GM21515 (cell line): ENCODE results near the gene SMPX.

Experiments used
- ATAC-seq: cut with Tn5 transposase; IDR thresholded peaks from one replicate; pipeline ENCODE4 v1.9.1; 2021; ENCODE audit not compliant: unreplicated experiment

Gene SMPX

DNA sequence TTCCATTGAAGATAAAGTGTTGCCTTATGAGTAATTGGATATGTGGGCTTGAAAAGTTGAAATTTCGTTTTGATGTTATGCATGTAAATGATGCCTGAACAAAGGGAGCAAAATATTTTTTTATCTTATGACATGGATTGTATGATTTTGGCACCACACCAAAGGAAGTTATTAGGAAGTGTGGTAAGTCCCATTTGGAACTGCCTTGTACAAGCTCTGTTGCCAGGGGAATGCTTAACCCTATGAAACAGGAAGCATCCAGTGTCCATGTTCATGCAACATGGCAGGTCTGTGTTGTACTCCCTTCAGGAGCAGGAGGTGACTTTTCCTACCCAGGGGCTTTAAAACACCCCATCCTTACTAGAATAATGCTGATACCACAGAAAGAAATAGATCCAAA, 13.2 kb downstream of the SMPX start:
- ATAC-seq: no peak

- ATAC-seq: no peak
These were observed 13.9 kb downstream of the SMPX start for GRCh38 chrX:21744060-21744459.

GRCh38 chrX:21741869-21742701, 15.8 kb downstream of the SMPX start:
- ATAC-seq: no peak

DNA sequence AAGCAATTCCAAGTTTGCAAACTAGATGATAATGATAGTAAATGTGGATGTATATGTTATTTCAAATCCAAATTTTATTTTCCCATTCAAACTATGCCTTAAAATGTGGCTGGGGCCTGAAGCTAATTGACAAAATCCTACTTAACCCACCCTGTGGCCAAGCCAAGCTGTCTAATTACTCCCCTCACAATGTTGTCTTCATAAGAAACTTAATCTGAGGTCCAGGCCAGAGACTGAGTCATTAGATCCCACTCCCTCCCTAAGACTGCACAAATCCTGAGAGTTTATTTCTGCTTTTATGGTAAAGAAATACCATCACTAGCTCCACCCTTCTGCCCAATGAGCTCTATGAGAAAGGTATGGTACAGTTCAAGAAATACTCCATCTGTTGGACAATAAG, 16.6 kb downstream of the SMPX start:
- ATAC-seq: no peak

DNA sequence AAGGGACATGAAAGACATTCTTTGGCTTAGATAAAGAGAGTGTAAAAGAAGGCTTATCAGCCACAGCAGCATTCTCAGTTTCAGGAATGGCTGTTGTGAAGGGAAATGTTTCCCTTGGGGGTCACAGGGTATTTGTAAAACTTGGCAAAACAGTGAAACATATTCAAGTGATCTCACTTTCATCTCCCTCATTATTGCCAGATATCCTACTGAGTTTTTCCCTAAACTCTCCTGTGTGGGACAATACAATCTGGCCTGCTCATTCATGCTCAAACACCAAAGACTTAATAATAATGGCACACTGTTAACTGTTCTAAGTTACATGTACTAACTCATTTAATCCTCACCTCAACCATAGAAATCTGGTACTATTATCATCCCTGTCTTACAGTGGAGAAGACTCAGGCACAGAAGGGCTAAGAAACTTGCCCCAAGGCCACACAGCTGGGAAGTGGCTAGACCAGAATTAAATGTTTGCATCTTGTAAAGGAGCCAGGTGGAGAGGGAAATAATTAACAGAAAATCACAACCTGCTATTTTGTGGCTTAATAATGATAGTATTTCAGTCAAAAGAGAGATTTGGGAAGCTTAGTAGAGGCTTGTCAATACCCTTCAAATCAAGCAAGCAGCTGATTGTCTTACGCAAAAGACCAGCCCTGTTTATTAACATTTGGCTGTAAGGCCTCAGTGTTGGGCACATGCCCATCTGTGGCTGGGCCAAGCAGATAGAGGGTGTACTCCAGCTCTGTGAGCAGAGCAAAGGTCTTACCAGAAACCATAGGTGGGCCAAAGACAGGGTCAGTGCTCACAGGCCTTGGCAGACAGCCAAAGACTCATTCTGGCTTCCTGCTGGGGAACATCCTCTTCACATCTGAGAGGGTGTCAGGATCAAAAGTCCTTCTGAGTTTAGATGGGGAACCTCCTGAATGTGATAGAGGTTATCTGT, 17.3 kb downstream of the SMPX start:
- ATAC-seq: no peak

GRCh38 chrX:21738950-21739287, 19.0 kb downstream of the SMPX start:
- ATAC-seq: no peak

- no peak for ATAC-seq
These were observed 19.5 kb downstream of the SMPX start for GRCh38 chrX:21738210-21738949.

GRCh38 chrX:21735768-21736127, 22.2 kb downstream of the SMPX start:
- ATAC-seq: no peak

DNA sequence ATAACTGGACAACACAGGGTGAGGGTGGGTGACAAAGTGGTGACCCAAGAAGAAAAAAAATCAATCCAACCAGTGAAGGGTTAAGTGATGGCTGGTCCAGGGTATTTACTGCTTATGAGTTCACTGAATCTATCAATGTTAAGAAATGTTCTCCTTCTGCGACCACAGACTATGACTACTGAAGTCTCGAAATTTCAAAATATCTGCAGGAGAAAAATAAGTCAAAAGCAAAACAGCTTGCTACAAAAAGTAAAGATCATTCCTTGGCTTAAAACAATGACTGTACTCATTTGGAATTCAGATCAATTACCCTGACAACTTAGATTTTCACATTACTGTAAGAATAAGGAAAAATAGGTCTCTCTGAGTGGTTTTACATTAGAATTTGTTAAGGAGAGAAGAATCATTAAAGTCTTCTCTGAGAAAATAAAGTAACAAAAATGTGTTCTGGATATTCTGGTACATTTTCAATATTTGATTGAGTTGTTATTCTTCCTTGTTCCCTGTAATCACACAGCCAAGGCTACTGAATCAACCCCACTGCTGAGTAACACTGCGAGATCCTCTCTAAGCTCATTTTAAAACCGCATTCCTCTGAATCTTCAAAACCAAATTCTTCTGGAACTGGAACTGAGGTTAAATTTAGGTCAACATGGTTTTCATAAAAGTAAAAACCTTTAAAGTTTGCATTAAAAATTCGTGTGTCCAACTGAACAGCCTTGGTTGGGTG, 22.7 kb downstream of the SMPX start:
- no peak for ATAC-seq

- ATAC-seq: no peak
These were observed 23.7 kb downstream of the SMPX start for GRCh38 chrX:21734175-21734574.

GRCh38 chrX:21733705-21734104, 24.2 kb downstream of the SMPX start:
- ATAC-seq: no peak

DNA sequence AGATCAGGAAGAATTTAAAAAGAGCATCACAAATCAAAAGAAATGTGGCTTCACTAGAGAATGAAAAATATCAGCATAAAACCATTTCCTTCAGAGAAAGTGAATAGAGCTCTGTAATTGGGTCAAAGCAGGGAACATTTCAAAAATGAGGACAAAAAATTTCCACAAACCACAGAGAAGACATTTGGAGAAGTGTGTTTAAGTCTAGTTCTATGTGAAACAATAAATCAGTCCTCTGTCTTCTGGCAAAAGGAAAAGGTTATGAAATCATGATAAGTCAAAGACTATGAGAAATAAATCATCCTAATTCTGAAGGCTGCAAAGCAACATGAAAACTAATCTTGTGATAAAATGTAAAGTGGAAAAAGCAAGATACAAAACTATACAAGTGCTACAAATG, 27.9 kb downstream of the SMPX start:
- ATAC-seq: no peak

- ATAC-seq: no peak
These were observed 29.5 kb downstream of the SMPX start for GRCh38 chrX:21728276-21728968.

- no peak for ATAC-seq
These were observed 32.0 kb downstream of the SMPX start for GRCh38 chrX:21725916-21726315.

DNA sequence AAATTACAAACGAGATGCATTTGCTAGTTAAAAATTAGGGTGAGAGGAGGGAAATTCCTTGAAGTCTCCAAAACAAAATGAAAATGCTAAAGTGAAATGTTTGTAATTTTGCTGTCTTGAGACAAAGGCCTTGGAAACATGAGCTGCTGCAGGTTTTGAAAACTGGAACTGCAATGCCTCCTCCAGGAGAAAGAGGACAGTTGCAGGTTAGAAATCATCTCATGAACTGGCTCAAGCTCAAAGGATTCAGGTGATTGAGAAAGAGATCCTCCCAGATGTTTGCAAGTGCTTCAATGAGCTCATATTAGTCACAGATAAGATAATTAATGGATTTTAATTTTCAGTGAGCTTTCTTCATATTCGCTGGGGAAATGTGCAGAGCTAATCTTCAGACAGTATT, 32.4 kb downstream of the SMPX start:
- no peak for ATAC-seq

DNA sequence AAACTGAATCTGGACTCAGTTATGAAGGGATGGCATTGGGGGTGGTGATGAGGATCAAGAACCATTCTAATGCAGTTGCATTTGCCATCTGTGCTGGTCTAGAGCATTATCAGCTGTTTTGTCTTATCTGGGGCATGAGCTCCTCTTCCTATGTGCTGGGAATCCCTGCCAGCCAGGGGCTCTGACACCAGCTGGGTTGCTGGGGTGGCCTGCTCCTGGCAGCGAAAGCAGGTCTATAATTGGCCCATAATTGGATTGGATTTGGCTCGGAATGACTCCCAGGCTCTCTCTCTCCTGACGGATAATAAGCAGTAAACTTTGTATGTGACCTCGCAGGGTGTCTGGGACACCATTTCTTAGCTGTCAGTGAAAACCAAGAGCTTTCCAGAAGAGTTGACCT, 34.1 kb downstream of the SMPX start:
- ATAC-seq: no peak

DNA sequence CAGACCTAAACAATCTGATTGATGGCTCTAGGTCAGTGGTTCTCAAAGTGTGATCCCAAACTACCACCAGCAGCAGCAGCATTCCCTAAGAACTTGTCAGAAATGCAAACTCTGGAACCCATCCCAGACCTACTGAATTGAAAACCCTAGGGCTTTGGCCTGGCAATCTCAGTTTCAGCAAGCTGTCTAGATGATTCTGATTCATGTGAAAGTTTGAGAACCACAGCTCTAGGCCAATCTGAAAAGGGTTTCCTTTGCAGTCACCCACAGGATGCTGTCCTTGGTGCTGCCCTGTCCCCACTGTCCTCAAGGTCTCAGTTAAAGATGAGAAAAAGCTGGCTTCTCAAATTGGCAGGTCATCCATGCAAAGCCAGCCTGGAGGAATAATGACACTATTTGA, 34.8 kb downstream of the SMPX start:
- no peak for ATAC-seq

- no peak for ATAC-seq
These were observed 36.7 kb downstream of the SMPX start for GRCh38 chrX:21721195-21721594.

DNA sequence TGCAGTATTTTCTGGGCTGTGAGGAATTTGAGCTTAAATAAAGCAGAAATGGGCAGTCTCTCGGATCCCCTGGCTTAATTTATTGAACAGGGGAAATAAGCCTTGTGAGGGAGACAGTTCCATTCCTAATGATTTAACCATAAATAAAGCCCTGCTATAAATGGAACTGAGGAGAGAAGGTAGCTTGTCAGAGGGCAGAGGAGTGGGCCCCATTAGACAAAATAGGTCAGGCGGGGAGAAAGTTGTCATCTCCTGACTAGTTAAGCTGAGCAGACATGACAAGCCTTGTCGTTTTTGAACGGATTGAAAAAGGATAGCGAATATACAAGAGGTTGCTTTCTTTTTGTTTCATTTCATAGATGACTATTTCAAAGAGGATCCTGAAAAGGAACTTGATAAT, 39.3 kb downstream of the SMPX start:
- no peak for ATAC-seq

DNA sequence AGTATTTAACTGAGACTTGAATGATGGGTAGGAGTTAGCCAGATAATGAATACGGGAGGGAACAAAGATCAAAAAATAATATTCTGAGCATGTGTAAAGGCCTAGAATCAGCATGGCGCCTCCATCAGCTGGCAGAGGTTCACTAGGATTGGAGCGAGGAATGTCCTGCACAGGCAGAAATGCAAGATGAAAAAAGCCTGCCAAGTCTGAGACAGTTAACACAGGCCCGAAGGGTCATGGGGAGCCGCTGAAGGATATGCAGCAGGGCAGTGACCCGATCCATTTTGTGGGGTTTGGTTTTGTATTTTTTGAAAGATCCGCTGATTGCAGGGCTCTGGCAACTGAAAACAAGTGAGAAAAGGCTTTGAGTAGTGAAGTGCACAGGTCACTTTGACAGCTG, 40.1 kb downstream of the SMPX start:
- no peak for ATAC-seq
